ENCODE results near the gene ALDH2.
"Not testable (repeated sequence)": the region's sequence is repeated elsewhere in the genome, so short reads cannot be mapped to it uniquely, and the experiment has no call there.

The ALDH2 gene

DNA sequence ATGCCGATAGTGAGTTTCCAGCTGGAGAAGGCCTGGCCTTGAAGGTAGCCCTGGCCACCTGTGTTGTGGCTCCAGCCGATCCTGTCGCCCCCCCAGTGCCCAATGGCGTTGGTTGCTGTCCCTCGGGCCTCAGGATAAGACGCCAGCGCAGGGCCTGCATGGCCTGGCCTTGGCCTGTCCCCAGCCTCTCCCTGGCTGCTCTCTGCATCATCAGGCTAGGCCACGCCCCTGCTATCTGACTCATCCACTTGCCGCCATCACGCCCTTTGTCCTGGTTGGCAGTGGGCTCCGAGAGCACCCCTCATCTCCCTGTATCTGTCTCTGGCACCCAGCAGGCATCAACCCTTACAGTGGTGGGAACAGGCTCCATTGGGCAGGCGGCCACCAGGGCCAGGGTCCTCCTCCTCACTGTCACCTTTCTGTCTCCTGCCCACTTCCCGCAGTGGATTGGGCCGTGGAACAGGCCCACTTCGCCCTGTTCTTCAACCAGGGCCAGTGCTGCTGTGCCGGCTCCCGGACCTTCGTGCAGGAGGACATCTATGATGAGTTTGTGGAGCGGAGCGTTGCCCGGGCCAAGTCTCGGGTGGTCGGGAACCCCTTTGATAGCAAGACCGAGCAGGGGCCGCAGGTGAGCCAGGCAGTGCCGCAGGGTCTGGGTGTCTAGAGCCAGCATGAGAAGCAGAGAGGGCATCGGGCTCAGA lies 25.6 kb downstream of the ALDH2 start:
- no peak for DNase-seq

DNA sequence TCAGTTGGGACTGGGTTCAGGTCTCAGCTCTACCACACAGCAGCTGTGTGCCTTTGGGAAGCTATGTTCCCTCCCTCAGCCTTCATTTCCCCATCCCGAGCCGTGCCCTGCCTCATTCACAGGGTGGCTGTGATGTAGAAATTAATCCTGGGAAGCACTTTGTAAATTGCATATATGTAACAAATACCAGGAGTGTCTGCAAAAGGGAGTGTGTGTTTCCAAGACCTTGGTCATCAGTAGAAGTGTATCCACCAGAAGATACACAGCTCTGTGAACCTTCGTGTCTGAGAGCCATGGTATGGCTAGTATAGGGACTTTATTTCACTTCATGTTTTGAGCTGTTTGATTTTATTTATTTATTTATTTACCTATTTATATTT lies 26.1 kb downstream of the ALDH2 start:
- DNase-seq, result no peak

- no peak for DNase-seq
Observed at GRCh38 chr12:111798182-111798581, 31.4 kb downstream of the ALDH2 start.

DNA sequence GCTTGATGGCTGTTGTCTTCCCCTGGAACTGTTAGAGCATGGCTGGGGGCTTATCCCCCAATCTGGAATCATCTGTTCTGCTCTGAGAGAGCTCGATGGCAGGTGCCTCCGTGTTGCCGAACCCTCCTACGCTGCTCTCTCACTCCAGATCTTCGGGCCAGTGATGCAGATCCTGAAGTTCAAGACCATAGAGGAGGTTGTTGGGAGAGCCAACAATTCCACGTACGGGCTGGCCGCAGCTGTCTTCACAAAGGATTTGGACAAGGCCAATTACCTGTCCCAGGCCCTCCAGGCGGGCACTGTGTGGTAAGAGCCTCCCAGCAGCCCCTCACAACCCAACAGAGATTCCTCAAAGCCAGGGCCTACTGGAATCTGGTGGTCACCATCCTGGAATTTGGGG lies 33.0 kb downstream of the ALDH2 start:
- no peak for DNase-seq

DNA sequence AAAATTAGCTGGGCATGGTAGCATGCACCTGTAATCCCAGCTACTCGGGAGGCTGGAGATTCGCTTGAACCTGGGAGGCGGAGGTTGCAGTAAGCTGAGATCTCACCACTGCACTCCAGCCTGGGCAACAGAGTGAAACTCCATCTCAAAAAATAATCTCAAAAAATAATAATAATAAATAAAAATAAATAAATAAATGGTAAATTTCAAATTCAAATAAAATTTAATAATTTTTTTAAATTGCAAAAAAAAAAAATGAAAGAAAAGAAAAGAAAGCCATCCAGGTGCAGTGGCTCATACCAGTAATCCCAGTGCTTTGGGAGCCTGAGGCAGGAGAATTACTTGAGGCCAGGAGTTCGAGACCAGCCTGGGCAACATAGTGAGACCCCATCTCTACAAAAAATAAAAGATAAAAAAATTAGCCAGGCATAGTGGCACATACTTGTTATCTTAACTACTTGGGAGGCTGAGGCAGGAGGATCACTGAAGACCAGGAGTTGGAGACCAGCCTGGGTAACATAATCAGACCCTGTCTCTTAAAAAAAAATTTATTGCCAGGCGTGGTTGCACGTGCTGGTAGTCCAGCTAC lies 36.4 kb downstream of the ALDH2 start:
- no peak for DNase-seq

- DNase-seq, result no peak
Observed at GRCh38 chr12:111803851-111804250, 37.1 kb downstream of the ALDH2 start.

DNA sequence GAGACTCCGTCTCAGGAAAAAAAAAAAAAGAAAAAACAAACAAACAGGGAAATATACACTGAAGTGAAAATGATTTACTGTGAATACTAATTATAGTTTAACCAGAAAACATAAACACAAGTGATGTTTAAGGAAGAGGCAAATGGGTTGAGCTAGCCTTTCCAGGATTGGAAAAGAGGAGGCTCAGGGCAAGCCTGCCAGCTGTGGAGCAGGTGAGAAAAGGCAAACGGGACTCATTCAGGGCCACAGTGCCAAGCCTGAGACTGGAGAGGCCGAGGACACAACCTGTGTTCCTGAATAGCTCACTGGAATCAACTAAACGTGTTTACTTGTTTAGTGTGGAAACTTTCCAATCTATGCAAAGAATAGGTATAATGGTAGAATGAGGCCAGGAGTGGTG lies 39.6 kb downstream of the ALDH2 start:
- DNase-seq, result no peak

DNA sequence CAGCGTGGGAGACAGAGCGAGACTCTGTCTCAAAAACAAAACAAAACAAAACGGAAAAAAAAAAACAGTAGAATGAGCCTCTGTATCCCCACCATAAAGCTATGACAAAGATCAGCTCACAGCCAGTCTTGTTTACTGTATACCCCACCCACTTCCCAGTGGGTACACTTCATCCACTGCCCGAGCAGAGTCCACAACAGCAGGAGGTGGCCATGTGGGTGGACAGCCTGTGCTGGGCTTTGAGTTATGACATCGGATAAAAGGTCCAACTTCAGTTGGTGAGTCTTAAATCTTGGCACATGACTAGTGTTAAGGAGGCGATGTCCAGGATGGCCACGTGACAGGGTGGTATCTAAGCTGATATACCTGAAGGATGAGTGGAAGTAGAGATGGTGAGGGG lies 40.5 kb downstream of the ALDH2 start:
- no peak for DNase-seq

DNA sequence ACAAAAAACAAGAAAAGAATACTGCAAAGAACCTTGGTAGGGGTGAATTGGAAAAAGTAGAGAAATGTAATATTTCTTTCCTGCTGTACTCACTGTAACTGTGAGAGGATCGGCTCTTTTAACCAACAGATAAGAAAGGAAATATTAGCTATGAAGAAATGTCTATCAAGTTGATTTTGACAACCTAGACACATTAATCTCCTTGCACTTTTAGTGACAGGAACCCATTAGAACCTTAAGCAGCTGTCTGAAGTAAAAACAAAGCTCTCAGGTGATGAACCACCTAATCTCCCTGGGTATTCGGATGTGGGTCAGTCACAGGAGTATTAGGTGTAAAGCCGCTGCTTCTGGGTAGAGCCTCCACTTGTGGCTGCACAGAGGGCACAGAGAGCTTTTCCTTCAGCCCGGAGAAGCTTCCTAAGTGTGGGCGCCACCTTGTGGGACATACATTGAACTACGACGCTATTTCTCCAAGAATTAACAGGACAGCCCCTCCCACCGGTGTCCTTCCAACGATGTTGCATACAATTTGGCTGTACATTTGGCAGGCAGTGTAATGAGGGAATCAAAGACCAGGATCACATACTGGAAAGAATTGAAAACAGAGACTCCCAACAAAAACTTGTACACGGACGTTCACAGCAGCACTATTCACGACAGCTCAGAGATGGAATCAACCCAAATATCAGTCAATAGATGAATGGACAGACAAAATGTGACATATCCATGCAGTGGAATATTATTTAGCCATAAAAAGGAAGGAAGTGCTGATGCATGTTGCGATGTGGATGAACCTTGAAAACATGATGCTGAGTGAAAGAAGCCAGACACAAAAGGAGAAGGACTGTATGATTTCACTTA lies 46.4 kb downstream of the ALDH2 start:
- peak; percentile 60 for DNase-seq

- no peak for DNase-seq
Observed at GRCh38 chr12:111816065-111816615, 49.4 kb downstream of the ALDH2 start.

- DNase-seq, result not testable (repeated sequence)
Observed at GRCh38 chr12:111816898-111817297, 50.2 kb downstream of the ALDH2 start.

- DNase-seq, result no peak
Observed at GRCh38 chr12:111818340-111818739, 51.6 kb downstream of the ALDH2 start.

DNA sequence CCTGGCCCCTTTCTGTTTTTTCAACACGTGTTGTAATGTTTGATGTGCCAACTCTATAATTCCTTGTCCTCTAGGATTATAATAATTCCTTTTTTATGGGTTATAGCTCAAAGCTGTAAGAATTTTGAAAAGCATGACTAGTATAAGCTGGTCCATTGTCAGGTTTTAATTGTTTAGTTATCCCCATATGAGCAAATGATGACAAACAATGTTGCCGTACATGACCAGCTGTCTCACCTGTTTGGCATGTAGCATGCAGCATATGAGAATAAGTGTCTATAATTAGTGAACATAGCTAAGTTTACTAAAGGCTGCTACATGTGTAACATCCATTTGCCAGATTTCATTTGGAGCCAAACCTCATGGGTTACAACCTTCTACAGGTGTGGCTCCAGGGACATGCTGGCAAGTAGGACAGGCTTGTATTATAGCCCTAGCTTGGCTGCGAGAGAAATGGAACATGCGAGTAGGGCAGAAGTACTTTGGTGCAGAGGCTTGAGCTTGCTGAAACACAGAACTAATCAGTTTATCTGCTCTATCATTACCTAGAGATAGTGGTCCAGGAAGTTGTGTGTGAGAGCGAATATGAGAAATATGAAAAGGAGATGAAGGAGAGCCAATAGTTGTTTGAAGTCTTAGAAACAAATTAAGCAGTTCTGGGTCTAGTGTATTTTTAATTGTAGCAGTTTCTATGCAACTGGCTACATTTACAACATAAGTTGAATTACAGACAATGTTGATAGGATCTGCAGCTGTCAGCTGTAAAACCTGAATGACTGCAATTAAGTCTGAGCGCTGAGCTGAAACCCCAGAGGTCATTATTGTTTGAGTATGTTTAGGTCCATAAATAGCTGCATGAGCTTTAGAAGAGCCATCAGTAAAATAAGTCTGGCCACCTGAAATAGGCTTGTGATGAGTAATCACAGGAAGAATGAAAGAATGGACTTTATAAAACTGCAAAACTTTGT lies 52.7 kb downstream of the ALDH2 start:
- no peak for DNase-seq

DNA sequence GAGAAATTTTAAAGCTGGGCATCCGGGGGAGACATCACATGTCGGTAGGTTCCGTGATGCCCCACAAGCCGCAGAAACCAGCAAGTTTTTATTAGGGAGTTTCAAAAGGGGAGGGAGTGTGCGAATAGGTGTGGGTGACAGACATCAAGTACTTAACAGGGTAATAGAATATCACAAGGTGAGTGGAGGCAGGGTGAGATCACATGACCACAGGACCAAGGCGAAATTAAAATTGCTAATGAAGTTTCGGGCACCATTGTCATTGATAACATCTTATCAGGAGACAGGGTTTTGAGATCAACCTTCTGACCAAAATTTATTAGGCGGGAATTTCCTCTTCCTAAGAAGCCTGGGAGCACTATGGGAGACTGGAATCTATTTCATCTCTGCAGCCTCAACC lies 54.1 kb downstream of the ALDH2 start:
- DNase-seq, result not testable (repeated sequence)

- DNase-seq, result no peak
Observed at GRCh38 chr12:111822886-111823285, 56.2 kb downstream of the ALDH2 start.

DNA sequence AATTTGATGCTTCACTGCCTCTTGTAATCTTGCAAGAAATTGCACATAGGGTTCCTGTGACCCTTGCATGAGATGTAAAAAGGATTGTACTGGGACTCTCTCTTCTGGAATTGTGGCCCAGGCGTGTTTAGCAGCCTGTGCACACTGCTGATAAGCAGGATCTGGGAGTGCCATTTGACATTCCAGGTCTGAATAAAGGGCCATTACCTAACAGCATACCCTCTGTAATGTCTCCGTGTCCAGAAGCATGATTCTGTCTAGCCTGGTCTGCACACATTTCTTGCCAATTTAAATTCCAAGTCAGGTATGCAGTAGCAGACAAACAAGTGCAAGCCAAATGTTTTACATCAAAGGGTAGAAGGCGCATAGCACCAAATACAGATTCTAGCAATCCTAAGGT lies 57.2 kb downstream of the ALDH2 start:
- no peak for DNase-seq

GRCh38 chr12:111824312-111824711 lies 57.6 kb downstream of the ALDH2 start:
- DNase-seq, result not testable (repeated sequence)

- DNase-seq, result no peak
Observed at GRCh38 chr12:111825509-111825908, 58.8 kb downstream of the ALDH2 start.

DNA sequence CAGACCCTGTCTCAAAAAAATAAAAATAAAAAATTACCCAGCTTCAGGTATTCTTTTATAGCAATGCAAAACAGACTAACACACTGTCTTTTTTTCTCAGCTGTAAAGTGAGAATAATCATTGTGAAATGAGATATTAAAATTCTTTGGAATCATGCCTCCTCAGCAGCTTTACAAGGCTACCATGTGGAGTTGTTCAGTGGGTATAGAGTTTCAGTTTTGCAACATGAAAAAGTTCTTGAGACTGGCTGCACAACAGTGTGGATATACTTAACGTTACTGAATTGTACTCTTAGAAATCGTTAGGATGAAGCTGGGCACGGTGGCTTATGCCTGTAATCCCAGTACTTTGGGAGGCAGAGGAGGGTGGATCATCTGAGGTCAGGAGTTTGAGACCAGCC lies 59.6 kb downstream of the ALDH2 start:
- no peak for DNase-seq

DNA sequence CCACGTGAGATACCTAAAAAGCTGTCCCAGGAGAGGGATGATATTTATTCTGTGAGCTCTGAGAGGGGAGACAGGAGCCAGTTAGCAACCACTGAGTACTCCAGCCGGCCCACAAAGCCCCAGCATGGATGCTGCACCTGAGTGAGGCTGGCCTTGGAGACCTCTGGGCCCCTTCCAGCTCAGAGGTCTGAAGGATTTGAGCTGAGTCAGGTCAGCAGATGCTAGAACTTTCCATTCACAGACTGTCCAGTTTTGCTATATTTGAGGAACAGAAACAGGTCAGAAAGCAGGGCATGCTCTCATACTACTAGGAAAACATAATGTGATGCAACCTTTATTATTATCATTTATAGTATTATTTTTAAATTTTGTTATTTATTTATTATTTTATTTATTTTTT lies 60.3 kb downstream of the ALDH2 start:
- DNase-seq, result no peak

GRCh38 chr12:111827907-111828306 lies 61.2 kb downstream of the ALDH2 start:
- no peak for DNase-seq

- no peak for DNase-seq
Observed at GRCh38 chr12:111828338-111828979, 61.7 kb downstream of the ALDH2 start.

Data from SHP77 treated with DMSO at 0.1 percent for 48 hours (cell line).